Common myeloid progenitor, CD34-positive (primary cell): ENCODE results near the gene OBSL1.

ENCODE experiments used
- CTCF ChIA-PET: fragments of 350-600 bp; sonication (Branson Sonifier 250); formaldehyde crosslinking; loops from one replicate; lab custom pipeline; 2021; ENCODE audit warnings: antibody characterized with exemption; lab: Charles Lee
- POLR2A ChIA-PET: fragments of 350-600 bp; sonication (Branson Sonifier 250); formaldehyde crosslinking; loops from one replicate; lab custom pipeline; 2021; ENCODE audit warnings: antibody characterized with exemption; lab: Charles Lee
- DNase-seq, 3 donors: peaks; one replicate each; pipeline versions ENCODE4 v3.0.0 to v3.0.0-alpha.2; 2013
- H3K27ac ChIP-seq, 2 experiments: 1 replicate in 1 of 2; 2 replicates in 1 of 2; pipeline ENCODE4 v1.7.0; 2013; ENCODE audit warnings: inconsistent platforms in 2 of 2, low read length in 2 of 2, mild to moderate bottlenecking in 2 of 2, low read depth in 1 of 2, moderate library complexity in 1 of 2; ENCODE audit not compliant: severe bottlenecking in 2 of 2, insufficient read depth in 1 of 2, poor library complexity in 1 of 2
- H3K27me3 ChIP-seq, 5 experiments: replicated peaks in 2 of 5; 1 replicate in 3 of 5; 2 replicates in 2 of 5; pipeline versions ENCODE4 v1.6.1 to v1.7.0; 2013; ENCODE audit warnings: low read length in 4 of 5, mild to moderate bottlenecking in 2 of 5, moderate library complexity in 2 of 5, inconsistent platforms in 1 of 5; ENCODE audit not compliant: insufficient read depth in 5 of 5, control insufficient read depth in 4 of 5
- H3K36me3 ChIP-seq, 4 experiments: 1 replicate in 2 of 4; 2 replicates in 2 of 4; pipeline versions ENCODE4 v1.6.1 to v1.7.0; 2013; ENCODE audit warnings: low read length in 3 of 4, control low read depth in 1 of 4, mild to moderate bottlenecking in 1 of 4; ENCODE audit not compliant: control insufficient read depth in 4 of 4, insufficient read depth in 4 of 4
- H3K4me1 ChIP-seq, 4 experiments: 1 replicate in 3 of 4; 2 replicates in 1 of 4; pipeline versions ENCODE4 v1.6.1 to v1.7.1; 2013; ENCODE audit warnings: low read length in 3 of 4, mild to moderate bottlenecking in 3 of 4, control low read depth in 1 of 4, inconsistent platforms in 1 of 4, moderate library complexity in 1 of 4; ENCODE audit not compliant: control insufficient read depth in 4 of 4, insufficient read depth in 4 of 4; ENCODE audit errors: control extremely low read depth in 1 of 4
- H3K4me3 ChIP-seq, 7 experiments: 1 replicate in 4 of 7; 2 replicates in 3 of 7; pipeline versions ENCODE4 v1.5.1 to v1.7.0; 2013; ENCODE audit warnings: mild to moderate bottlenecking in 7 of 7, low read length in 6 of 7, moderate library complexity in 6 of 7, inconsistent platforms in 2 of 7, low read depth in 2 of 7, control low read depth in 1 of 7; ENCODE audit not compliant: insufficient read depth in 4 of 7, control insufficient read depth in 1 of 7; ENCODE audit errors: extremely low read depth in 1 of 7
- H3K9me3 ChIP-seq, 5 experiments: 1 replicate in 4 of 5; 2 replicates in 1 of 5; pipeline versions ENCODE4 v1.6.1 to v1.7.1; 2013; ENCODE audit warnings: low read length in 4 of 5, mild to moderate bottlenecking in 2 of 5, inconsistent platforms in 1 of 5, low read depth in 1 of 5, moderate library complexity in 1 of 5; ENCODE audit not compliant: control insufficient read depth in 4 of 5, insufficient read depth in 2 of 5; ENCODE audit errors: control extremely low read depth in 1 of 5
- WGBS: methylation state at CpG from one replicate; pipeline ENCODE4 v1.1.5; 2013; ENCODE audit not compliant: insufficient coverage; 5-methylcytosine and 5-hydroxymethylcytosine counted together

Gene OBSL1

GRCh38 chr2:219561179-219562048 is 9.9 kb downstream of the OBSL1 start:
- ChIA-PET CTCF (interaction anchor here (0.7 to 14.3 kb wide), 15 partner anchors 10 to 158 kb away, joined by 3 to 117 read pairs (median 8); partner anchors contain the start of genes CHPF, OBSL1, STK11IP and TMEM198), POLR2A (interaction anchor here (0.6 kb wide), 1 partner anchor 566 kb away, joined by 4 read pairs; no protein-coding TSS in a partner anchor)
- 98% methylated on average over 21 of the region's 24 CpGs for WGBS
- H3K36me3 ChIP-seq: peaks cover 0 to 26% (median 14%) of the 10 kb centered on the region in 4 experiments
- H3K9me3 ChIP-seq: no peaks in the 10 kb centered on the region
- no peak overlapping the region for H3K4me3 ChIP-seq
- no peaks in the 10 kb centered on the region for H3K27me3 ChIP-seq
- H3K4me1 ChIP-seq: no peaks in the 10 kb centered on the region
- DNase-seq: no peak
- no peak overlapping the region for H3K27ac ChIP-seq

DNA sequence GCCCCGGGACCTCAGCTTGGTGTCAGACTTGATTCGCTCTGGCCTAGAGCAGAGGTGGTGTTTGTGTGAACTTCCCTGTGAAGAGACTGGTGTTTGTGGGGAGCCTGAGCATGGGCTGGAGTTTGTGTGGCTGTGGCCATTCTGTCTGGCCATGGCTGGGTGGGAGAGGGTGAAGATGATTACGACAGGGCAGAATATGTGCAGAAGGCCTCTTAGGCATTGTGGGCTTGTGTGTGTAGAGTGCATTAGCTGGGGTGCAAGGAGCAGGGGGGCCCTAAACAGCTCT is 10.5 kb downstream of the OBSL1 start:
- Histone ChIP-seq H3K9me3 (no peaks in the 10 kb centered on the region), H3K36me3 (peaks cover 0 to 27% (median 14%) of the 10 kb centered on the region in 4 experiments), H3K27ac (no peak overlapping the region), H3K4me1 (no peaks in the 10 kb centered on the region), H3K27me3 (no peaks in the 10 kb centered on the region), H3K4me3 (no peak overlapping the region)
- WGBS: 100% methylated on average over 1 of the region's 3 CpGs
- CTCF ChIA-PET: interaction anchor here (0.6 to 14.3 kb wide), 19 partner anchors 10 to 169 kb away, joined by 3 to 117 read pairs (median 7); partner anchors contain the start of genes CHPF, OBSL1, STK11IP and TMEM198
- POLR2A ChIA-PET: interaction anchor here (1.0 kb wide), 1 partner anchor 10 kb away, joined by 3 read pairs; the partner anchor contains the start of gene OBSL1
- no peak for DNase-seq

DNA sequence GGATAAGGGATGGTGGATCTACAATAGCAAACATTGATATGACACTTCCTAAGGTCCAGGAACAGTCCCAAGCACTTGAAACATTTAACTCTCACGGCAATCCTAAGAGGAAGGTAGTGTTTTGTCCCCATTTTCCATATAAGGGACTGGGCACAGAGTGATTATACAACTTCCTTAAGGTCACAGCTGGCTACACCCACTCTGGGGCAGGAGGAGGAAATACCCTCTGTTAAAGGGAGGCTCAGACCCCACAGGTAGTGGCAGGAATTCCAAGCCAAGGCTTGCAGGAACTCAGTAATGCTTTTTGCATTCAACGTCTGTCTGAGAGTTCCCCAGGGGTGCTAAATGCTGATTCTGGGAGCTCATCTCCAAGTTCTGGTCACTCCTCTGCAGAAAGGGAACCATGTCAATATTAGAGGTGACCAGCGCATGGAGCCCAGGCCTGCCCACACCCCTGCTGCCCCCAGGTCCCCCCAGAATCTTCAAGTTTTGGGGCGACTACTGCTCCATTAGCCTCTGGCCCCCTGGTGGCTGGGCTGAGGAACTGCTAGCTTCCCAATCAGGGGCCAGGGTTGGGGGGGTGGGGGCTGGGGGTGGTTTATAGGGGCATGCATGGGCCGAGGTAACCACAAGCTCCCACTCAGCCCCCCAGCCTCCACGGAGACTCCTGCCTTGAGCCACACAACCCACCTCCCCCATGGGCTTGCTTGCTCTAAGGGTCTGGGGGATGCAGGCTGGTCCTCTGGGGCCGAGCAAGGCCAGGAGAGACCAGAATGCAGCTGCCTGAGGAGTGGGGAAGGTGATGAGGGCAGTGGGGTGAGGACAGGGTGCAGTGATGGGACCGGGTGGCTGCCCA is 11.1 kb downstream of the OBSL1 start:
- Histone ChIP-seq H3K4me3 (no peak overlapping the region), H3K27me3 (no peaks in the 10 kb centered on the region), H3K9me3 (no peaks in the 10 kb centered on the region), H3K4me1 (no peaks in the 10 kb centered on the region), H3K27ac (no peak overlapping the region), H3K36me3 (peaks cover 0 to 23% (median 11%) of the 10 kb centered on the region in 4 experiments)
- ChIA-PET CTCF (interaction anchor here (0.5 to 14.3 kb wide), 26 partner anchors 8 to 483 kb away, joined by 3 to 117 read pairs (median 5); partner anchors contain the start of genes CHPF, OBSL1, STK11IP and TMEM198), POLR2A (interaction anchor here (1.0 kb wide), 1 partner anchor 11 kb away, joined by 3 read pairs; the partner anchor contains the start of gene OBSL1)
- WGBS: 61% methylated on average over 5 of the region's 8 CpGs
- DNase-seq: peak in 1 of 3 donors; percentile 26

GRCh38 chr2:219559156-219559915 is 12.0 kb downstream of the OBSL1 start:
- Histone ChIP-seq H3K27me3 (no peaks in the 10 kb centered on the region), H3K36me3 (peaks cover 0 to 19% (median 11%) of the 10 kb centered on the region in 4 experiments), H3K9me3 (no peaks in the 10 kb centered on the region), H3K27ac (no peak overlapping the region), H3K4me1 (no peaks in the 10 kb centered on the region), H3K4me3 (no peak overlapping the region)
- ChIA-PET CTCF (interaction anchor here (0.5 to 14.3 kb wide), 19 partner anchors 9 to 482 kb away, joined by 3 to 117 read pairs (median 6); partner anchors contain the start of genes CHPF, OBSL1, STK11IP and TMEM198), POLR2A (no interaction called here)
- 95% methylated on average over 10 of the region's 20 CpGs for WGBS
- no peak for DNase-seq

GRCh38 chr2:219557791-219558785 is 13.3 kb downstream of the OBSL1 start:
- Histone ChIP-seq H3K9me3 (no peaks in the 10 kb centered on the region), H3K4me1 (peaks cover 0 to 4% (median 2%) of the 10 kb centered on the region in 4 experiments), H3K36me3 (peaks cover 0 to 12% (median 5%) of the 10 kb centered on the region in 4 experiments), H3K27ac (no peak overlapping the region), H3K27me3 (peaks cover 0 to 9% (median 2%) of the 10 kb centered on the region in 5 experiments), H3K4me3 (no peak overlapping the region)
- WGBS: 99% methylated on average over 21 of the region's 25 CpGs
- DNase-seq: no peak
- POLR2A ChIA-PET: no interaction called here
- CTCF ChIA-PET: interaction anchor here (1.1 to 14.3 kb wide), 3 partner anchors 15 to 18 kb away, joined by 3 to 117 read pairs (median 3); partner anchors contain the start of genes CHPF and TMEM198
